Neural crest cell (in vitro differentiated cells): Measurements from ENCODE around the gene NRXN3. TPM values are rescaled to one million over a fixed set of nuclear protein-coding genes. Genes with fewer than 3 reads are reported as not detected.

ENCODE experiments used
- DNase-seq: peaks from one replicate; pipeline ENCODE4 v3.0.0; 2021; ENCODE audit warnings: low read depth, mixed read lengths, low spot score
- H3K27ac Mint-ChIP-seq: one replicate; pipeline ENCODE4 v1.8.0; 2021; ENCODE audit warnings: mild to moderate bottlenecking, mixed read lengths; ENCODE audit not compliant: unreplicated experiment
- H3K27me3 Mint-ChIP-seq: 2 replicates; pipeline ENCODE4 v1.8.0; 2021; ENCODE audit warnings: low read depth, mild to moderate bottlenecking, mixed read lengths
- H3K36me3 Mint-ChIP-seq: 2 replicates; pipeline ENCODE4 v1.8.0; 2021; ENCODE audit warnings: low read depth, mild to moderate bottlenecking, mixed read lengths
- H3K4me1 Mint-ChIP-seq: 2 replicates; pipeline ENCODE4 v1.8.0; 2021; ENCODE audit warnings: mixed read lengths
- H3K4me3 Mint-ChIP-seq: one replicate; pipeline ENCODE4 v1.8.0; 2021; ENCODE audit warnings: mild to moderate bottlenecking, mixed read lengths
- H3K9me3 Mint-ChIP-seq: 2 replicates; pipeline ENCODE4 v1.8.0; 2021; ENCODE audit warnings: mixed read lengths
- total RNA-seq: library from RNA; stranded (reverse); gene quantifications from 2 replicates; pipeline ENCODE4 v1.2.1, GENCODE V29; 2021
- TF ChIP-seq, protein P1 (sequence below): fragments of 200-600 bp; sonication (generic); conservative IDR thresholded peaks from 2 replicates; pipeline ENCODE4 v1.5.0; 2021; ENCODE audit warnings: antibody characterized with exemption, mild to moderate bottlenecking

The NRXN3 gene
- total RNA-seq, 1 donor from 2014 or later, result 2.5 TPM

GRCh38 chr14:79734656-79735055, 1564.5 kb downstream of the NRXN3 start:
- Mint-ChIP-seq H3K4me1 (peaks cover 4% of the 10 kb centered on the region), H3K27me3 (no peaks in the 10 kb centered on the region), H3K36me3 (peaks cover 9% of the 10 kb centered on the region), H3K4me3 (no peak overlapping the region), H3K27ac (no peak overlapping the region), H3K9me3 (peaks cover 14% of the 10 kb centered on the region)
- TF ChIP-seq, protein P1, sequence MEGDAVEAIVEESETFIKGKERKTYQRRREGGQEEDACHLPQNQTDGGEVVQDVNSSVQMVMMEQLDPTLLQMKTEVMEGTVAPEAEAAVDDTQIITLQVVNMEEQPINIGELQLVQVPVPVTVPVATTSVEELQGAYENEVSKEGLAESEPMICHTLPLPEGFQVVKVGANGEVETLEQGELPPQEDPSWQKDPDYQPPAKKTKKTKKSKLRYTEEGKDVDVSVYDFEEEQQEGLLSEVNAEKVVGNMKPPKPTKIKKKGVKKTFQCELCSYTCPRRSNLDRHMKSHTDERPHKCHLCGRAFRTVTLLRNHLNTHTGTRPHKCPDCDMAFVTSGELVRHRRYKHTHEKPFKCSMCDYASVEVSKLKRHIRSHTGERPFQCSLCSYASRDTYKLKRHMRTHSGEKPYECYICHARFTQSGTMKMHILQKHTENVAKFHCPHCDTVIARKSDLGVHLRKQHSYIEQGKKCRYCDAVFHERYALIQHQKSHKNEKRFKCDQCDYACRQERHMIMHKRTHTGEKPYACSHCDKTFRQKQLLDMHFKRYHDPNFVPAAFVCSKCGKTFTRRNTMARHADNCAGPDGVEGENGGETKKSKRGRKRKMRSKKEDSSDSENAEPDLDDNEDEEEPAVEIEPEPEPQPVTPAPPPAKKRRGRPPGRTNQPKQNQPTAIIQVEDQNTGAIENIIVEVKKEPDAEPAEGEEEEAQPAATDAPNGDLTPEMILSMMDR, result no peak
- DNase-seq, result no peak

GRCh38 chr14:79735121-79735520, 1564.9 kb downstream of the NRXN3 start:
- Mint-ChIP-seq H3K4me1 (peaks cover 5% of the 10 kb centered on the region), H3K27ac (no peak overlapping the region)

GRCh38 chr14:79740066-79740601, 1570.0 kb downstream of the NRXN3 start:
- H3K4me3 Mint-ChIP-seq, result no peak overlapping the region
- H3K9me3 Mint-ChIP-seq, result peaks cover 14% of the 10 kb centered on the region
- no peaks in the 10 kb centered on the region for H3K27me3 Mint-ChIP-seq
- DNase-seq, result no peak
- H3K36me3 Mint-ChIP-seq, result peaks cover 13% of the 10 kb centered on the region
- TF ChIP-seq, protein P1, result no peak
- H3K4me1 Mint-ChIP-seq, result peaks cover 9% of the 10 kb centered on the region
- no peak overlapping the region for H3K27ac Mint-ChIP-seq

More at GRCh38 chr14:79735121-79735520, 1564.9 kb downstream of the NRXN3 start:
- DNase-seq, result no peak
- H3K27me3 Mint-ChIP-seq, result no peaks in the 10 kb centered on the region
- TF ChIP-seq, protein P1, result no peak
- peaks cover 10% of the 10 kb centered on the region for H3K36me3 Mint-ChIP-seq
- peaks cover 14% of the 10 kb centered on the region for H3K9me3 Mint-ChIP-seq
- H3K4me3 Mint-ChIP-seq, result no peak overlapping the region

DNA sequence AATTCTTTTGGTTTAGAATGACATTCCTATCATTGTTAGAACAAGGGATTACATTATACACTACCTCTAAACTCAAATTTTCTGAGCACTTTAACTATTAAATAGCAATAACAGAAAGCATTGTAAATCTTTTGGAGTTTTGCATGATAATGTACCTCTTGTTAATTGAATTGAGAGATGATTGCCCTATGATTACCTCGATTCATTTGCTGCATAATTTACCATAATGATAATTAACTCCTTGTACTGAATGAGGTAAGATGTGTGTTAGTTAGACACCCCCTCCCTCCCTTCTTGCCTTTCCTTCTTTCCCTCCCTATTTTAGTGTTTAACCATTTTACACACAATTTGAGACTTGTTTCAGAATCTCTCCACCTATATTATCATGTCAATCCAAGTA, 1572.0 kb downstream of the NRXN3 start:
- Mint-ChIP-seq H3K4me1 (peaks cover 9% of the 10 kb centered on the region), H3K27me3 (no peaks in the 10 kb centered on the region), H3K4me3 (no peak overlapping the region), H3K27ac (no peak overlapping the region), H3K9me3 (peaks cover 5% of the 10 kb centered on the region), H3K36me3 (peaks cover 7% of the 10 kb centered on the region)
- DNase-seq, result no peak
- TF ChIP-seq, protein P1, result no peak

GRCh38 chr14:79745046-79745445, 1574.9 kb downstream of the NRXN3 start:
- TF ChIP-seq, protein P1, result no peak
- no peak for DNase-seq
- Mint-ChIP-seq H3K36me3 (peaks cover 4% of the 10 kb centered on the region), H3K27me3 (no peaks in the 10 kb centered on the region), H3K4me1 (peaks cover 6% of the 10 kb centered on the region), H3K9me3 (peaks cover 4% of the 10 kb centered on the region), H3K4me3 (no peak overlapping the region), H3K27ac (no peak overlapping the region)
